SKM-1 (cell line): ENCODE results near the gene IFIT1B.
"Not testable (repeated sequence)": the region's sequence is repeated elsewhere in the genome, so short reads cannot be mapped to it uniquely, and the experiment has no call there.

Source experiments
- DNase-seq: peaks from one replicate; lab custom pipeline; 2025; ENCODE audit not compliant: unreplicated experiment; lab: John Stamatoyannopoulos, UW

IFIT1B gene

GRCh38 chr10:89377705-89378637, at the start of gene IFIT1B:
IFIT1B (plus strand) TSS chr10:89378056; CDS start chr10:89378136, 80 bp downstream.
- DNase-seq: no peak

- DNase-seq: no peak
Measured at GRCh38 chr10:89329151-89329550, 48.7 kb upstream of the IFIT1B start.

- DNase-seq: not testable (repeated sequence)
Measured at GRCh38 chr10:89330014-89330413, 47.8 kb upstream of the IFIT1B start.

- DNase-seq: no peak
Measured at GRCh38 chr10:89330537-89331212, 47.2 kb upstream of the IFIT1B start.

GRCh38 chr10:89331487-89332122, 46.3 kb upstream of the IFIT1B start:
- DNase-seq: not testable (repeated sequence)

- DNase-seq: no peak
Measured at GRCh38 chr10:89332123-89332633, 45.7 kb upstream of the IFIT1B start.

- DNase-seq: no peak
Measured at GRCh38 chr10:89335226-89335625, 42.6 kb upstream of the IFIT1B start.

- DNase-seq: no peak
Measured at GRCh38 chr10:89336241-89336640, 41.6 kb upstream of the IFIT1B start.

- no peak for DNase-seq
Measured at GRCh38 chr10:89337484-89337883, 40.4 kb upstream of the IFIT1B start.

GRCh38 chr10:89338713-89339112, 39.1 kb upstream of the IFIT1B start:
- DNase-seq: no peak

GRCh38 chr10:89339875-89340274, 38.0 kb upstream of the IFIT1B start:
- no peak for DNase-seq

- no peak for DNase-seq
Measured at GRCh38 chr10:89341649-89342048, 36.2 kb upstream of the IFIT1B start.

- no peak for DNase-seq
Measured at GRCh38 chr10:89342206-89342958, 35.5 kb upstream of the IFIT1B start.

- DNase-seq: no peak
Measured at GRCh38 chr10:89343089-89343767, 34.6 kb upstream of the IFIT1B start.

- DNase-seq: no peak
Measured at GRCh38 chr10:89344156-89344555, 33.7 kb upstream of the IFIT1B start.

- no peak for DNase-seq
Measured at GRCh38 chr10:89345367-89346000, 32.4 kb upstream of the IFIT1B start.

GRCh38 chr10:89346405-89347254, 31.2 kb upstream of the IFIT1B start:
- no peak for DNase-seq

GRCh38 chr10:89347701-89348457, 30.0 kb upstream of the IFIT1B start:
- DNase-seq: no peak
